ENCODE results near the gene CDK10.
A peak's percentile ranks its signal among the peaks of the same experiment; 100 is the strongest.
"Not testable (repeated sequence)": the region's sequence is repeated elsewhere in the genome, so short reads cannot be mapped to it uniquely, and the experiment has no call there.

Gene CDK10, protein sequence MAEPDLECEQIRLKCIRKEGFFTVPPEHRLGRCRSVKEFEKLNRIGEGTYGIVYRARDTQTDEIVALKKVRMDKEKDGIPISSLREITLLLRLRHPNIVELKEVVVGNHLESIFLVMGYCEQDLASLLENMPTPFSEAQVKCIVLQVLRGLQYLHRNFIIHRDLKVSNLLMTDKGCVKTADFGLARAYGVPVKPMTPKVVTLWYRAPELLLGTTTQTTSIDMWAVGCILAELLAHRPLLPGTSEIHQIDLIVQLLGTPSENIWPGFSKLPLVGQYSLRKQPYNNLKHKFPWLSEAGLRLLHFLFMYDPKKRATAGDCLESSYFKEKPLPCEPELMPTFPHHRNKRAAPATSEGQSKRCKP

DNA sequence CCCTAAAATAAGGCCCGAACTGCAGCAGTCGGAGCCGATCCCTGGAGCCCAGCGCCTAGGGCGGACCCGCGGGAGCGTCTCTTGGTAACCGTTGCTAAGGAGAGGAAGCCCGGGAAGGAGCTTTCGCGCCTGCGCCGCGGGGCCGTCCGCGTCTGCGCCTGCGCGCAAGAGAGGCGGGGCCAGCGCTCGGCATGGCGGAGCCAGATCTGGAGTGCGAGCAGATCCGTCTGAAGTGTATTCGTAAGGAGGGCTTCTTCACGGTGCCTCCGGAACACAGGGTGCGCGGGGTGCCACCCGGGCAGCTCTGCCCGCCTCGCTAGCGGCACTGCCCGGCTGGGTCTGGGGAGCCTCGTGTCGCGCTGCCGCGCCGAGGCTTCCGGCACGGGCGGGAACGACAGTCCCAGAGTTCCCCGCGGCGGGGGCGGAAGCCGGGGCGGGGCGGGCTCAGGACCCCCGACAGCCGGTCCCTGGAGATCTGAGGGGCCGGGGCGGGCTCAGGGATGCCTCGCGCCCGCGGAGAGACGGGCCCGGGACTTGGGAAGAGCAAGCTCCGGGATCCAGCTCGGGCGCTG lies at the start of gene CDK10:
TSS of gene CDK10 (plus strand) at position 170 of the 572 bp plus-strand sequence. CDS start at position 192, 22 bp downstream.
- DNase-seq (ENCODE audit: low read depth in 2 of 2), result peak; percentile 85 to 87

GRCh38 chr16:89637379-89637778 lies 49.1 kb upstream of the CDK10 start:
- no peak for DNase-seq (ENCODE audit: low read depth in 2 of 2)

DNA sequence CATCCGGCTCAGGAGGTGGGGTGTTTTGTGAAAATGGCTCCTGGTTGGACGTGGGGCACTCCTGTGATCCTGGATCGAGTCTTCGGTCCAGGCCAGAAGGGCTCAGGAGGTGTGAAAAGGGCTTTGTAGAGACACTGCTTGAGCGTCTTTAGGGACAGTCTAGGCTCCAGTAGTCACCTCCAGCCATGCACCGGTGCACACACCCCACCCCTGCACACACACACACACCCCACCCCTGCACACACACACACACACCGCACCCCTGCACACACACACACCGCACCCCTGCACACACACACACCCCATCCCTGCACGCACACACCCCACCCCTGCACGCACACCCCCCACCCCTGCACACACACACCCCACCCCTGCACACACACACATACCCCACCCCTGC lies 48.0 kb upstream of the CDK10 start:
- DNase-seq (ENCODE audit: low read depth in 2 of 2), result no peak

DNA sequence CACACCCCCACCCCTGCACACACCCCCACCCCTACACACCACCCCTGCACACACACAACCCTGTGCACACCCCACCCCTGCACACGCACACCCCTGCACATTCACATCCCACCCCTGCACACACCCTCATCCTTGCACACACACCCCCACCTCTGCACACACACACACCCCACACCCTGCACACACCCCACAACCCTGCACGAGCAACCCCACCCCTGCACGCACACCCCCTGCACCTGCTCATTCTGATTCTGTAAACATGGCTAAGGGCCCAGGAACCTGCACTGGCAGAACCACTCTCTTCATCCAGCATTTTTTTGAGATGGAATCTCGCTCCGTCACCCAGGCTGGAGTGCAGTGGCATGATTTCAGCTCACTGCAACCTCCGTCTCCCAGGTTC lies 47.1 kb upstream of the CDK10 start:
- DNase-seq (ENCODE audit: low read depth in 2 of 2), result no peak

- DNase-seq (ENCODE audit: low read depth in 2 of 2), result no peak
Measured at GRCh38 chr16:89641458-89642119, 44.9 kb upstream of the CDK10 start.

DNA sequence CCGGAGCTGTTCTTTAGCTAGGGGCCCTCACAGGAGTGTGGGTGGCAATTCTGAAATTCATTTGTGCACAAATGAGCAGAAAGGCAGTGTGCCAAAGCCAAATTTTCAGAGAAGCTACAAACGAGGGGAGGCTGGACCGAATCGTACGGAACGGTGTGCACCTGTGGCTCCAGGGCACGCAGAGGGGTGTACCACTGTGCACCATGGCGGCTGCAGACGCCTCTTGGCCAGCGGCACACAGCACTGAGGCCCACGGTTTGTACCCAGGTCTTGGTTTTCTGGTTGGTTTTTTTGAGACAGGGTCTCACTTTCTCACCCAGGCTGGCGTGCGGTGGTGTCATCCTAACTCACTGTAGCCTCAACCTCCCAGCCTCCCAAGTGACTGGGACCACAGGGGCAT lies 43.9 kb upstream of the CDK10 start:
- DNase-seq (ENCODE audit: low read depth in 2 of 2), result no peak

GRCh38 chr16:89643769-89644300 lies 42.7 kb upstream of the CDK10 start:
- no peak for DNase-seq (ENCODE audit: low read depth in 2 of 2)

DNA sequence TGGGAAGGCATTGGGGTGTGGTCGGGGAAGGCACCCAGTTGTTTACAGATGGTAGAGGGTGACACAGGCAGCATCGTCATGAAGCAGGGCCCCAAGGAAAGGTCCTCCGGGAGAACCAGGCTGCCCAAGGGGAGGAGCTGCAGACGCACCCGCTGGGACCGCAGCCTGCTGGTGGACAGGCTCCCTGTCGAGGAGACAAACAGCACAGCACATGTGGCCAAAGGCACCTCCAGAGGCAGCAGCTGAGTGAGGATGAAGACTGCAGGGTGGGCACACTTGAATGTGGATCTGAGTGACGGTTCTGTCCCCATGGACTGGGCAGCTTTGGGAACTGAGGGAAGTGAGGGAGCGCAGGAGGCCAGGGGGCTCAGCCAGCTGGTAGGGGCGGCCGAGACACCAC lies 41.4 kb upstream of the CDK10 start:
- DNase-seq (ENCODE audit: low read depth in 2 of 2), result no peak

DNA sequence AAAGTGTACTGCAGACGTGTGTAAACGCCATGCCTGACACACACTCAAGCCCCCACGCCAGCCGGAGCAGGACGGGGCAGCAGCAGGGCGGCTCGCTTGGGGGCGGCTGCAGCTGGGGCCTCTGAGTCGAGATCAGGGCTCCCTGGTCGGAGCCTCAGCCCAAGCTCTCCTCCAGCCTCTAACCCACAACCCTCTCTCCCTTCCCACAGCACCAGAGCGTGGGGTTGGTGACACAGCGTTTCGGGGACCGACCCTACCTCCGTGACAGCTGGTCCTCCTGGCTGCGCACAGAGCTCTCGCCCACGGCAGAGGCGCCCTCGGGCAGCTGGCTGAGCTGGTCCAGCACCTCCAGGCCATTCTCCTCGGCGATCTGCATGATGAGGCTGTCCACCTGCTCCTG lies 40.2 kb upstream of the CDK10 start:
- DNase-seq (ENCODE audit: low read depth in 2 of 2), result no peak

DNA sequence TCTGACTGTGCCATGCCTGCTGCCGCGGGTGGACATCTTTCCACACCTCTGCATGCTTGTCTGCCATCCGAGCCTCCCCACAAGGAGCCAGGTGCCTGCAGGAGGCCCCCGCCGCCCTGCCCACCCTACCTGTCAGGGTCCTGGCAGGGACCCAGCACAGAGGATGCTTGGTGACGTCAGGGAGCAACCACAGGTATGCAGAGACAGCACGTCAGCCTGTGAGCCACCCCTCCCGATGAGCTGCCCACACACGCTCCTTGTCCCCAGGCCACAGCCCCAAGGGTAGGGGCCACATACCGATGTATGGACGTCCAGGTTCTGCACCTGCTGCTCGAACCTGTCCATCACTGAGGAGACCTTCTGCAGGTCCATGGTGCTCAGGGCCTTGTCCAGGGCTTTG lies 39.6 kb upstream of the CDK10 start:
- DNase-seq (ENCODE audit: low read depth in 2 of 2), result no peak

GRCh38 chr16:89651584-89651983 lies 34.9 kb upstream of the CDK10 start:
- DNase-seq (ENCODE audit: low read depth in 2 of 2), result no peak

GRCh38 chr16:89653656-89654295 lies 32.7 kb upstream of the CDK10 start:
- no peak for DNase-seq (ENCODE audit: low read depth in 2 of 2)

GRCh38 chr16:89655062-89655643 lies 31.3 kb upstream of the CDK10 start:
- DNase-seq (ENCODE audit: low read depth in 2 of 2), result no peak

- no peak for DNase-seq (ENCODE audit: low read depth in 2 of 2)
Measured at GRCh38 chr16:89656435-89657121, 29.9 kb upstream of the CDK10 start.

DNA sequence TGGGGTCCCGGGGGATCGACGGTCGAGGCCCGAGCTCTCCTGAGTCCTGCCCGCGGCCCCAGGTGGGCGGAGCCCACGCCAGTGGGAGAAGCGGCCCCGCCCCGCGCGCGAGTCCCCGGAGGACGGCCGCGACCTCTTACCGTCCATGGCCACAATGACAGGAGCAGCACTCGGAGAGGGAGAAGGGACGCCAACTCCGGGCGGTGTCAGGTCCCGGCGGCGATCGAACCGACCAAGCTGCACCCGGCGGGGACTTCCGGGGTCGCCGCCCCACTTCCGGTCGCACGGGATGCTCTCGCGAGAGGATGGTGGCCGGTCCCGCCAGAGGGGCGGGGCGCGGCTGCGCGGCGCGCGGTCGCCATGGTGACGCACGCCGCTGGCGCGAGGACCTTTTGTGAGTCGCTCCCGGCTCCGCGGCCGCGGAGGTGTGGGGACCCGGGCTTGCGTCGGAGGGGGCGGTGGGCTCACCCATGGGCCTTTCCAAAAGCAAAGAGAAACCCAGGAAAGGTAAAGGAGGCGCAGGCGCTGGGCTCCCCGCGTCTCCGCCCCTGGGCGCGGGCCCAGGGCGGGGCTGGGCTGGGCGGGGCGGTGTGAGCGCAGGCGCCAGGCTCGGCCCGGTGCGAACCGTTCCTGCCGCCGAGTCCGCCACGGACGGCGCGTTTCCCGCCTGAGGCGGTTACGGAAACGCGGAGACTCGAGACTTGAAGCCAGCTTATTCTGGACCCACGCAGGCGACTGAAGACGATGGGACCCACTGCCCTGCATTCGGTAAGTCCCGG lies 28.9 kb upstream of the CDK10 start, which contains the start of the genes CHMP1A and SPATA33:
TSS of gene CHMP1A (minus strand) at position 267 of the 779 bp plus-strand sequence. CDS start at position 147, 120 bp downstream.
TSS of gene SPATA33 (plus strand) at position 395 of the 779 bp plus-strand sequence. CDS start at position 471, 76 bp downstream.
- DNase-seq (ENCODE audit: low read depth in 2 of 2), result peak; percentile 88 to 93

DNA sequence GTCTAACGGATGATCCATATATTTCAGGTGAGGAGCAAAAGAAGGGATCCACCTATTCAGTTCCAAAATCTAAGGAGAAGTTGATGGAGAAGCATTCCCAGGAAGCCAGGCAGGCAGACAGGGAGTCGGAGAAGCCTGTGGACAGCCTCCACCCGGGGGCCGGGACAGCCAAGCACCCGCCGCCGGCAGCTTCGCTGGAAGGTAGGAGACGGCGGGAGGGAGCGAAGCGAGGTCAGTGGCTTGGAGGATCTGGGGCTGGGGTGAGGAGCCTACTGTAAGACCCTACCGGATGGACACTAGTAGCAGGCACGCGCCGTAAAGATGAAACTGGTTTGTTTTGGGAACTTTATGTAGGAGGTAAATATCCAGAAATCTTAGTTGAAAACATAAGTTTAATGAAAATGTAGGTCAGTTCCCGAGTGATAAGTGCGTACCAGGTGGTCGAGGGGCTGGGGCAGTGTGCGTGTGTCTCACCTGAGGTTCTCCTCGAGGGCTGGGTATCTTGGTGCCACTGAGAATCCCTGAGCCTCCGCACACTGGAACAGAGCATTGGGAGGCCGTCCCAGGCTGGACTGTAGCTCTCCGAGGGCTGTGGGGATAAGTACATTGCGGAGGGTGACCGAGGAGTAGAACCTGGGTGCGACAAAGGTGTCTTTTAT lies 28.1 kb upstream of the CDK10 start:
- DNase-seq (ENCODE audit: low read depth in 2 of 2), result no peak

DNA sequence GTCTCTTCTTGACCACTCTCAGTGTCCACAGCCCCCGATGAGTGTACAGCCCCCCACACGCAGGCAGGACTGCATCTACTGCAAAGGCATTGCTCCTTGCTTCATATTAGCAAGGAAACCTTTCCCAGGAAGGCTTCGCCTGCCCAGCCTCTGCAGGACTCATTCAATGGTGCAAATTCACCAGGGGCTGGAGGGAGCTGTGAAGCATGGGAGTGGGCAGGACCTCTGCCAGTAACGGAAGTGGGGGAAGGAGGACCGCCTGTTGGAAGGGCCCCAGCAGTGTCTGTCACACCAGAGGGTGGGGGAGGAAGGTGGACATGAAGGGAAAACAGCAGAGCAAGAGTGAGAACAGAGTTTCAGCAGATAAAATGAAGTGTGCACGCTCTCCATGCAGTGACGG lies 26.3 kb upstream of the CDK10 start:
- DNase-seq (ENCODE audit: low read depth in 2 of 2), result no peak

GRCh38 chr16:89661215-89661614 lies 25.3 kb upstream of the CDK10 start:
- no peak for DNase-seq (ENCODE audit: low read depth in 2 of 2)

GRCh38 chr16:89664238-89664637 lies 22.3 kb upstream of the CDK10 start:
- not testable (repeated sequence) for DNase-seq (ENCODE audit: low read depth in 2 of 2)

DNA sequence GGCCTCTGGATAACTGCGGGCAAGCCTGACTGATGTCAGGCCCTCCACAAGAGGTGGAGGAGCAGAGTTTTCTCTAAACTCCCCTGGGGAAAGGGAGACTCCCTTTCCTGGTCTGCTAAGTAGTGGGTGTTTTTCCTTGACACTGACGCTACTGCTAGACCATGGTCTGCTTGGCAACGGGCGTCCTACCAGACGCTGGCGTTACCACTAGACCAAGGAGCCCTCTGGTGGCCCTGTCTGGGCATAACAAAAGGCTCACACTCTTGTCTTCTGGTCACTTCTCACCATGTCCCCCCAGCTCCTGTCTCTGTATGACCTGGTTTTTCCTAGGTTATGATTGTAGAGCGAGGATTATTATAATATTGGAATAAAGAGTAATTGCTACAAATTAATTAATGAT lies 19.5 kb upstream of the CDK10 start:
- not testable (repeated sequence) for DNase-seq (ENCODE audit: low read depth in 2 of 2)
